GM19468 (cell line): Measurements from ENCODE around the gene SPDYC.

Experiments used
- ATAC-seq: cut with Tn5 transposase; IDR thresholded peaks from one replicate; pipeline ENCODE4 v1.9.1; 2021; ENCODE audit warnings: mild to moderate bottlenecking, moderate library complexity, moderate number of reproducible peaks; ENCODE audit not compliant: unreplicated experiment; ENCODE audit errors: extremely low read depth

Gene SPDYC, protein sequence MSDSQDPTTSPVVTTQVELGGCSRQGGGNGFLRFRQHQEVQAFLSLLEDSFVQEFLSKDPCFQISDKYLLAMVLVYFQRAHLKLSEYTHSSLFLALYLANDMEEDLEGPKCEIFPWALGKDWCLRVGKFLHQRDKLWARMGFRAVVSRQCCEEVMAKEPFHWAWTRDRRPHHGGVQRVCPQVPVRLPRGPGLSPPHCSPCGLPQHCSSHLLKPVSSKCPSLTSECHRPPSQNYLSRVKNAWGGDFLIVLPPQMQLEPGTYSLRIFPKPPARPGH

DNA sequence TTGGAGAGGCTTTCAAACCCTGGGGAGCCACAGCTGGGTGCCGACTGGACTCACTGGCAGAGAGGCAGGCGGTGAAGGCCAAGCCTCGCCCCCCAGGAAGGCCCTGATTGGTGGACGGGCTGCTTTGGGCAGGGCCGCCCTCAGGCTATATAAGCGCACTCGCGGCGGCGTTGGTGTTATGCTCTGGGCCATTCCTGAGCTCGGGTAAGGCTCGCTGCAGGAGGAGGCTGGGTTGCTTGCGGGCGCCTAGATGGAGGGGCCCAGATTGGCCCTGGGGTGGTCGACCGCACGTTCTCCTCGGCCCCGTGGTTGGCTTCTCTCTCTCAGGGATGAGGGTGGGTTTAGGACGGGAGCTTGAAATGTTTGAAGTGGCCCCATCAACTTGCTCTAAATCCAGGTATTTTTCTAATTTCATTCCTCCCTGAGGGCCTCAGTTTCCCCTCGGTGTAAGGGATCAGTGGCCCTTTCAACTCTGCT, at the start of gene SPDYC:
Gene SPDYC, plus strand, starts transcription at position 176 of the 477 bp plus-strand sequence. CDS start 1,125 bp downstream, outside the sequence.
- no peak for ATAC-seq

DNA sequence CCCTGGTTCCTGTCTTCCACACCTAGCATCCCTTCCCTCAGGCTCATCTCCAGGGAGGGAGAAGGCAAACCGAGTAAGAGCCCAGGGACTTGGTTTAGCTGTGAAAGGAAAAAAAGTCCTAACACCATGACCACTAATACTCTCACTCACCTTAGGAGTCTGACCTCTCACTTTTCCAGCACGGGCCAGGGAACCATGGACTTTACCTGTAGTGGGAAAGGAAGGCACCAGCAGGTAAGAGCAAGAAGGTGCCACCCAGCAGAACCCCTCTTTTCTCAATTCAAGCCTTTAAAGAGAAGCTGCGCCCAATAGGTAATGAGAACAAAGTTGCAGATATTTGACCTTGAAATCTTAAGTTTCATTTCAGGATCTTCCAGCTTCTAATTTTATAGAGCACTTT, 49.2 kb upstream of the SPDYC start:
- ATAC-seq, result no peak

DNA sequence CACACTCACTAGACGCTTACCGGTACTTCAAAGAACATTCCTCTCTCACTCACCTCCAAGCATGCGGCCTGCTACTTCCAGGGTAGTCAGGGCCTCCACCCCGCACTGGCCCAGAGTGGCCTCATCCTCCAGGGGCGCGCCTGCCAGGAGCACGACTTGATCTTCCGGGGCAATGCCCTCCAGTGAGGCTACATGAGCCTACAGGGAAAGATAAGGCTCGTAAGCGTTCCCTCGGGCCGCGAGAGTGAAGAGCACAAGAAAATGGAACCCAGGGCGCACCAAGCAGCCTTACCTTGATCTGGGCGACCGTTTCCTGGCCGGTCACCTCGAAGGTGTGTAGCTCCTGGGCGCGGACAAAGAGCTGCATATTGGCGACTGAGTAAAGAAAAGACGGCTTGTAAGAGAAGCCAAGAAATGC, 48.6 kb upstream of the SPDYC start:
- no peak for ATAC-seq

DNA sequence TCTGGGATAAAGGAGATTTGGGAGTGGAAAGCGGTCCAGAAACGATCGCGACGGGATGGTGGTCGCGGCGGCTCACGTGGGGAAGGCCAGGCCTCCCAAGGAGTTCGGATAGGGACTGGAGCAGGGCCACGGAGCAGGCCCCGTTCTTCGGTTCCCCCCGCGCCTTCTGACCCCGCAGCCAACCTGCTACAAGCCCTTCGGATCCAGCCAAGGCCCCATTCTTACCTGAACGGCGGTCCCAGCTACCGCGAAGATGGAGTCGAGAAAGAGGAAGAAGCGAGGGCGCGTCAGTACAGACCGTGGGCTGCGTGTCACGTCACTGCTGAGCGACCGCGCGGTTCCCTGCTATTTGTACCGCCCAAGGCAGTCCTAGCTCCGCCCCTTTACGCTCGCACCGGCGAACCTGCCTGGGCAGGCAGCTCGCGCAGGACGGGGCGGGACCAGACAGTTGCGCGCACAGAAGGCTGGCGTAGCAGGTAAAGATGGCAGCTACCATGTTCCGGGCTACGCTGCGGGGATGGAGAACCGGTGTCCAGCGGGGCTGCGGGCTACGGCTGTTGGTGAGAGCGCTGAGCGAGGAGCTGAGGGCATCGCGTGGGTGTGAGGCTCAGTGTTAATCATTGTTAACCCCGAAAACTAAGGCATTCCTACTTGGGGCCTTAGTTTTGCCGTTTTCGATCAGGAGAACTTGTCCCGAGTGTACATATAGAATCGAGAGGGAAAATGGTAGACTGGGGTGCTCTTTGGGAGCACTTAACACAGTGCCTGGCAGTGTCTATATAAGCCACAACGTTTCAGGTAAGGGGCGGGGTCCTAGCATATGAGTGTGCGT, 48.0 kb upstream of the SPDYC start, which contains the start of the genes FAU and MRPL49:
Gene FAU, minus strand, starts transcription at position 270 of the 832 bp plus-strand sequence. CDS start 321 bp downstream, outside the sequence.
Gene MRPL49, plus strand, starts transcription at position 457 of the 832 bp plus-strand sequence. Its CDS starts 26 bp downstream, at position 483.
- peak; percentile 72 for ATAC-seq

DNA sequence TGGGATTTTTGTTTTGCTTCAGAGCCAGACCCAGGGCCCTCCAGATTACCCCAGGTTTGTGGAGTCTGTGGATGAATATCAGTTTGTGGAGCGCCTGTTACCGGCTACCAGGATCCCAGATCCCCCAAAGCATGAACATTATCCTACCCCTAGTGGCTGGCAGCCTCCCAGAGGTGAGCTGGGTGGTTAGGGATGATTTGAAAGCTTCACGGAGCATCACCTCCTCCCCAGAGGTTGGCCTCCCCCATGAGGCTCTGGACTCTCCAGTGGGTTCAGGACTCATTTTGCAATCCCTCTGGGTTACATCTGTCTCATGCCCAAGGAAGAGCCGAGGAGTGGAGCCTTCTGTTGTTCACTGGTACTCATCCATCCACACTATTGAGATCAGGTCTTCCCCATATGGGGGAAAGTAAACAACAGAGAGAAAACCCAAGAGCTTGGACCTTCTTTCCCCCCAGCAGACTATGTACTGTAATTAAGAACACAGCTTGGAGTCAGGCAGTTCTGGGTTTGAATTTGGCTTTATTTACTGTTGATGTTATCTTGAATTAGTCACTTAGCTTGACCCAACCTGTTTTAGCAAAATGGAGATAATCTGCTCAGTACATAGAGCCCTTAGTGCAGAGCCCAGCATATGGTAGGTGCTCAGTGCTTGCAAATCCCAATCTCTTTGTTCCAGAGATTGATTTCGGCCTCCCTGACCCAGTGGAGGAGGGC, 45.4 kb upstream of the SPDYC start:
- ATAC-seq, result no peak

DNA sequence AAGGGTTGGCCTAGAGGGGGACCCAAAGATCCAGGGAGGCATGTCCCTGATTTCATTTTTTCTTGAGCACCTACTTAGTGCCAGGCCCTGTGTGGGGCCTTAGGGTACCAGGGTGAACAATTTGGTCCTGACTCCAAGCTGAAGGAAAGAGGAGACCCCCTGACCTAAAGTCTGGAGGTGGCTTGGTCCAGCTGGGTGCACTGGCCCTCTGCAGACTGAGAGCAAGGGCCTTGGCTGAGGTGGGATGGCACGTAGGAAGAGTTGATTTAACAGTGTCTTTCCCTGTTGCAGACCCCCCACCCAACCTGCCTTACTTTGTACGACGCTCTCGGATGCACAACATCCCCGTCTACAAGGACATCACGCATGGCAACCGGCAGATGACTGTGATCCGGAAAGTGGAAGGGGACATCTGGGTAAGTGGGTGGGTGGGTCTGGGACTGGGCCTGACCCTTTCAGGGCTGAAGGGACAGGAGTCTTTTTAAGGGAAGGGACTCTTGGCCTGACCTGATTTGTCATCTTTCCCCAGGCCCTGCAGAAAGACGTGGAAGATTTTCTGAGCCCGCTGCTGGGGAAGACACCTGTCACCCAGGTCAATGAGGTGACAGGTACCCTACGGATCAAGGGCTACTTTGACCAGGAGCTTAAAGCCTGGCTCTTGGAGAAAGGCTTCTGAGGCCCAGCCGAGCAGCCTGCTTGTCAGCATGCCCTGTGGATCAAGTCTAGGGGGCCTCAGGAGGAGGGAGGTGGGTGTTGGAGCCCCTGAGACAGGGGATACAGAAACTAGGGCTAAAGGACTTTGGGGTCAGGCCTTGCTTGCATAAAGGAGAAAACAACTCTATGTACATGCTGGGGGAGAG, 44.6 kb upstream of the SPDYC start:
- no peak for ATAC-seq

DNA sequence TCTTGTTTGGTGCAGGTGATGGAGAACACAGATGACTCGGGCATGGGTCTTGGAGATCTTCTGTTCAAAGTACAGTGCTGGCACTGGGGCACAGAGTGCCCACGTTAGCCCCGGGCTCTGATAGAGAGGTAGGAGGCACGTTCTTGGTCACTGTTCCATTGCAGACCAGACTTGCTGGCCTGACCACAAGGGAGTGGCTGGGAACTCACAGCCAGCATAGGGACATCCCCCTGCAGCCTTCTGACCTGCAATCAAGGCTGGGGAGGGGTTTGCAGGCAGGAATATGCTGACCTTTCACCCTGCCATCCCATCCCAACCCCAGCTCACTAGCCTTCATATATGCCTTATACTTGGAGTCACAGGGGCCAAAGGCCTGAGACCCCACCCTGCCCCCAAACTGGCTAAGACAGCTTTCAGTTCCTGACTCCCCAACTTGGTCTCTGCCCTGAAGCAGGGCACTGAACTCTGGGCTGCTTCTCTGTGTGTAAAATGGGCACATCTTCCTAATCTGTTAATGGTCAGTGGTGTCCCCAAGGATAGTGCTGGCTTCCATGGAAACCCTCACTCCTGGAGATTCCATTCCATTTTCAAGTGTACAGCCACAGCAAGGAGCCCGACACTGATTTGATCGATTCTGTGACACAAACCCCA, 43.3 kb upstream of the SPDYC start:
- ATAC-seq, result no peak

DNA sequence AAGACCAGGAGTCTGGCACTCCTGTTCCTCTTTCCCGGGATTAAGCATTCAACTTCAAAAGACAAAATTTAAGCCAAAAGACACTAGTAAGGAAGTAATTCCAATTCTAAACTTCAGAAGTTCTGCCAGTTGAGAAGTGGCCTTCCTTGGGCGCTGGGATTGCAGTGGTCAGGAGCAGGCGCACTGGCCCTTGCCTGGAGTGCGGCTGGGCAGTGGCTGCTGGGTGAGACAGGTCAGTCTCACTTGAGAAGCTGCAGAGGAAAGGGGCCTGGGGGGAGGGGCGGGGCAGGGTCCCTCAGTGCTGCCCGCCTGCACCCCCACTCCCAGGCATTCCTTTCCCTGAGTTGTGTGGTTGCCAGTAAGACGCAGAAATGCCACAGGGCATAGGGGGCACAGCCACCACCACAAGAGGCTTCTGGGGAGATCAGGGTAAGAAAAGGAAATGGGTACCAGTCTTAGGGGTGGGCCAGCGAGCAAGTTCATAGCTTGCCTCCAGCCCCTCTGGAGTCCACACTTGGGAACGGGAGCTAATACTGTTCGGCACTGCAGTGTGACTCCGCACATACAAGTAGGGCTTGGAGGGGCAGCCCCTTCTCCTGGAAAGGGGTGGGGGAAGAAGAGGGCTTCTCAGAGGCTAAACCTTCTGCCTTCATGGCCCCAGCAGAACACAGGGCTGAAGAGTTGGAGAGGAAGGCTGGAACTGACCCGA, 42.4 kb upstream of the SPDYC start:
- no peak for ATAC-seq

DNA sequence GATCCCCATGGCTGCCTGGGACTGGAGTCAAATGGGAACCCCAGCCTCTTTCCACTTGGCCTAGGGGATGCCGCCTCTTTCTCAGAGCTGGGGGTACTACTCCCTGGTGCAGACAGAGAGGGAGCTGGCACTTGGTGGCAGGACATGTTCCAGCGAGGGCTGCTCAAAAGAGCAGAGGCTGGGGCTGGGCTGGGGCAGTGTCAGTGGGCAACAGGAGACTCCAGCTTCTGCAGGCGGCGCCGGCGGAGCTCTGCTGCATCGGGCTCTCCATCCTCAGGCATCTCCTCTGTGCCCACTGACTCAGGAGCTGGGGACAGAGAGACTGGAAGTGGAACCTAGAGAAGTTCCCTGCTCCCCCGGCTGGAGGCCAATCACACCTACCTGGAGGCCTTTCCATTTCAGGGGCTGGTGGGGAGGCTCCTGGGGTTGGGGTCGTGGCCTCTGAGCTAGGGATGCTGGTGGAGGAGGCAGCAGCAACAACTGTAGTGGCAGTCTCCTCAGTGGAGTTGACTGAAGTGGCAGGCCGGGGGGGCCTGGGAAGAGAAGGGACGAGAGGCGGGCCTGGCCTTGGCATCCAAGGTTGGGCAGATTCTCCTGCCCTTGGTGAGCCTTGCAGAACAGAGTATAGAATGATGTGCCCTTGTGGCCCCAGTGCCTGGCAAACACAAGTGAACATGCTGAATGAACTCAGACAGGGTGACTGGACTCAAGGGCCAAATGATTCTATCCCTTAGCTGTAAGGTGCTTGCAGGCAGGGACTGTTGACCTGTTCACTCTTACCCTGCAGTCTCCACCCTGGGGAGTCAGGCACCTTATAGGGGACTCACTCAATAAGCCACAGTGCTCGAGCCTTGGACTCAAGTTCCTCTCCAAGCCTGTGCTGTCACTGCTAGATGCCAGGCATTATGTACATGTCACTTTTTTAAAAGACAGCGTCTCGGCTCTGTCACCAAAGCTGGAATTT, 41.6 kb upstream of the SPDYC start:
- ATAC-seq, result no peak

DNA sequence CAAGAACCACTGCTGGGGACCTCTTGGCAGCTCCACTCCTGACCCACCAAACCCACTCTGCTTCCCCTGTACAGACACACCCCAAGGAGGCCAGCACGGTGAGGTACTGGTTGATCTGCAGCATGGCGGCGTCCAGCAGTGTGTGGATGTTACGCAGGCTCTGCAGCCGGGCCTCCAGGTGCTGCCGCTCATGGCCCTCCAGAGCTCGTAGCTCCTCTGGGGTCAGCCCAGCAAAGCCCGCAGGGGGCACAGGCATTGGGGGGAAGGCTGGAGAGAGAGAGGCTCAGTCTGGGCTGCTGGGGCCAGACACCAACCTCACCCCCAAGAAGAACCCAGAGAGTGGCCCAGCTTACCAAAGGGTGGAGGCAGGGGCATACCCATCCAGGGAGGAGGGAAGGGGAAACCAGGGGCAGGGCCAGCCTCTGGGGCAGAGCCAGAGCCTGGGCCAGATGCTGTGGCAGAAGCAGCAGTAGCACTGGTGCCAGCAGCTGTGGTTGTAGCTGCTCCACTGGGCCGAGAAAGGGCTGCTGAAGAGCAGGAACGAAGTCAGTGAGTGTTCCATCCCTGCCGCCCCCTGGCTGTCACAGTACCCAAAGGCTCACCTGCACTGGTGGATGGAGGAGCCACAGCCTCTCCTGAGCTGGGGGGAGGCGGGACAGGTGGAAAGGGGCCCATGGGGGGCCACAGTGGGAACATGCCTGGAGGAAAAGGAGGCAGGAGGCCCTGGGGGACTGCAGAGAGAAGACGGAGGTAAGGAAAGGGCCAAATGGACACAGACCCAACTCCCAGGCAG, 40.2 kb upstream of the SPDYC start:
- ATAC-seq, result no peak

DNA sequence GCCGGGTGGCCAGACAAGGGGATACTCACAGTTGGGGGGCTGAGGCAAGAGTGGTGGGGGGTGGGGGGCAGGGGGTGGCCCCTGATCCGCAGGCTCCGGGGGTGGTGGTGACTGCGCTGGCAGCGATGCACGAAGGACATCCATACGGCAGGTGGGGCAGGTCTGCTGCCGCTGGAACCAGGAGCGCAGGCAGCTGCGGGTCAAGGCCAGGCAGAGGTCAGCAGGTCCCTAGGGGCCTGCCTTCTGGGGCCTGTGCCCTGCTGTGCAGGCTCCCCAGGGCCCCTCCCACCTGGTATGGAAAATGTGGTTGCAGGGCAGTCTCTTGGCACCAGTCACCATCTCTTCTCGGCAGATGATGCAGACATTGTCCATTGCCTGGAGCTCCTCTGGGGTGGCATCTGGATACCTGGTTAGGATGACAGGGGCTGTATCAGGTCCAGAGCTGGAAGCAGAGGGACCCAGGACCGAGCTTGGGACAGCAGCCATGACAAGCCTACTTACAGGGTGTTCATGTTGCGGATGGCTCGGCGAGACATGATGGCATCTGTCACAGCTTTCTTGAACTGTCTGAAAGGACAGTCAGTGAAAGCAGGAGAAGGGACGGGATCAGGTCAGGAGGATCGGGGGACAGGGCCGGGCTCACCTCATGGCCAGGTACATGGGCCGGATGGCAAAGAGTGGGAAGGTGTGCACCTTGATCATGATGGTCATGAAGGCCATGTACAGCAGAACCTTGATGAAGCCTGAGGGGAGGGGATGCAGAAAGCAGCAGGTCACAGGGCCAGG, 39.2 kb upstream of the SPDYC start:
- no peak for ATAC-seq

DNA sequence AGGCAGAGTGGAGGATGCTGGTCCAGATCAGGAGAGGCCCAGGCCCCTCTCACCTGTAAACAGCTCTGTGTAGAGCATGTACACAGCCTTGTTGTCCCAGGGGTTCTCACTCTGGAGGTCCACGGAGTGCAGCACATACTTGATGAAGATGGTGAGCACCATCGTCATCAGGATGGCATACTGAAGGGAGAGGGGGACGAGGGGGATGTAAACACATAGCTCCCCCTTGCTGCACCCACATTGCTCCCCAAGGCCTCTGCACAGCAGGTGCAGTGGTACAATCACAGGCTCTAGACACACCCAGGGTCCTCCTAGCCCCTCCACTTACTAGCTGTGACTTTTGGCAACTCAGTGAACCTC, 38.6 kb upstream of the SPDYC start:
- no peak for ATAC-seq

DNA sequence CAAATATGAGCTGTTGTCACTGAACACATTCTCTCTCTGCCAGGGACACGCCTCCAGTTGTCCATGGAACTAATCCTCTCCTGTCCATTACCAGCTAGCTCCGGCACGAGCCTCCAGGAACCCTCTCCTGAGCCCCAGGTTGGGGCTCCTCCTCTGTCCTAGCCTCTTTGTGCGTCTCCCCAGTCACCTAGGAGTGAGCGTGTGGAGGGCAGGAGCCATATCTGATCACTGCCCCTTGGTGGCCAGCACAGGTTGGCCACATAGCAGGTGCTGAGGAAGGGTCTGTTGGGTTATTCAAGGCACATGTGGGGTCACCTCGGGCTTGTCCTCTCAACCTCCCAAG, 38.2 kb upstream of the SPDYC start:
- ATAC-seq, result no peak

DNA sequence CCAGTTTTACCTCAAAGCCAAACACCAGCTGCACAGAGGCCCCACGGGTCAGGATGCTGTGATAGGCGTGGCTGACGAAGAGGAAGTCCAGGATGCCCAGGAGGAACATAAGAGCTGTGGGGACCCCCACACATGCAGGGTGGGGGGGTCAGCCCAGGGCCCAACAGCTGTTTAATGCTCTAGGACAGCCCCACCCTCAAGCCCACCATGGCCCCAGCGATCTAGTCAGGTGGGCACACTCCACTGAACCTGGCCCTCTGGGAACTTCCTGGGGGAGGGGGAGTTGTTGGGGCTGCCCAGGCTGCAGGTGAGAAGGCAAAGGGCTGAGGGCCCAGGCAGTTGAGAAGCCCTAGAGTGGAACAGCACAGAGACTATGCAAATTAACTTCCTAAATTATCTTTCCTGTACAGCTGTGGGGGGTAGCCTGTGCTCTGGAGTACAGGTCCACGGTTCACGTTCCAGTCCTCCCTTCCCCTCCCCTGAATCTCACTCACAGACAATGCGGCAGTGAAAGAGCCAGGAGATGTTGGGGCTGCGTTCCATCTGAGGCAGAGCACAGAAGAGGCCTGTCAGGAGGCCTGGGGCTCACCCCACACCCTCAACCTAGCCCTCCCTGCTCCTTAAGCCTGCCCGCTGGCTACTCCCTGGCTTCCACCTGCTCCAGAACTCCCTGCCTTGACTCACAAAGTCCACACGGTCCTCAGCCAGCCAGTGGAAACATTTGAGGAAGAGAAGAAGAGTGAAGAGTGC, 37.6 kb upstream of the SPDYC start:
- no peak for ATAC-seq

DNA sequence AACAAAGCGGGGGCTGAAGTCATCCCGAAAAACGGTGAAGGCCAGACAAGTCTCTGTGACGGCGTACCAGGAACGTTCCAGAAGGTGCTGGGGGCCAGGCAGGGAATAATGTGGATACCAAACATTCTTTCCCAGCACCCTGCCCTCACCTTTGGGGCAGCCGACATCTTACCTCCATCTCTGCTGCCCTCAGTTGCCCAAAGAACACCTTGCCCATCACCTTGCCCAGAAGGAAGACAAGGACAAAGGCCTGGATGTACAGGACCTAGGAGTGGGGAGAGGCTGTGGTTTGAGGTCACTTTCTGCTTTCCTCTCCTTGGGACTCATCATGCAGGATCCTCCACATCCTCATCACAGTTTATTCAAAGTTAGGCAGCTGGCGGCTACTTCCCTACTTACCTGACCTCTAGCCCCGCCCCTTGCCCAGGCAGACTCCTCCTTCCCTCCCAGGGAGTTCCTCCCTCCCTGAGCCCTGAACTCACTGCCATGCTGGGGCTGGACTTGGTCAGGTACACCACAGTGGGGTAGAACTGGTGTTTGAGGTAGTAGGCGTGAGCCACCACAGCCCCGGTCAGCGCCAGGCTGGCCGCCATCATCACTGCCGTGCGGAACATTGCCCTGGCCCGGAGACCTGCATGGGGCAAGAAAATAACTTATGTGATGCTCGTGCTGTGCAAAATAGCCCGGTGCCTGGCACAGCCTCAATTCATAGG, 36.9 kb upstream of the SPDYC start:
- ATAC-seq, result no peak
